K562 (cell line): ENCODE results near the gene PGAP2. TPM values are rescaled to one million over a fixed set of nuclear protein-coding genes. Genes with fewer than 3 reads are reported as not detected.

Experiments
- CCNT2 ChIP-seq: IDR thresholded peaks from 2 replicates; pipeline ENCODE4 v1.6.1; 2011; ENCODE audit warnings: borderline replicate concordance, low read depth, mild to moderate bottlenecking, moderate library complexity, mixed read lengths, low read length; ENCODE audit not compliant: insufficient read length; ENCODE audit errors: extremely low read depth
- CREB5 ChIP-seq: fragments of 250-450 bp; sonication (Bioruptor Pico); IDR thresholded peaks from 2 replicates; pipeline ENCODE4 v1.5.0; 2020; ENCODE audit warnings: mild to moderate bottlenecking
- EGR1 ChIP-seq: fragments of 450-650 bp; conservative IDR thresholded peaks from 2 replicates; pipeline ENCODE4 v1.6.1; 2017; ENCODE audit warnings: mild to moderate bottlenecking
- ETV1 ChIP-seq: fragments of 450-650 bp; conservative IDR thresholded peaks from 2 replicates; pipeline ENCODE4 v1.6.1; 2016; ENCODE audit warnings: missing genetic modification characterization, control low read depth, low read depth, missing compliant biosample characterization
- GABPB1 ChIP-seq: sonication (generic); formaldehyde crosslinking; IDR thresholded peaks from 2 replicates; pipeline ENCODE4 v1.8.0; 2022; ENCODE audit warnings: mild to moderate bottlenecking, missing genetic modification reagents
- HSF4 ChIP-seq: fragments of 250-450 bp; sonication (Bioruptor Pico); IDR thresholded peaks from 2 replicates; pipeline ENCODE4 v2.1.2; 2022; ENCODE audit warnings: mild to moderate bottlenecking, moderate library complexity, borderline replicate concordance
- KDM4B ChIP-seq, 2 experiments: fragments of 450-650 bp in 1 of 2; sonication (generic) in 1 of 2; IDR thresholded peaks; 2 replicates each; pipeline ENCODE4 v1.6.1; 2016 to 2017; ENCODE audit warnings: borderline replicate concordance in 2 of 2, antibody characterized with exemption in 1 of 2, low read depth in 1 of 2, mild to moderate bottlenecking in 1 of 2
- NR4A1 ChIP-seq, 2 experiments: fragments of 250-450 bp in 1 of 2; fragments of 450-650 bp in 1 of 2; sonication (Bioruptor Pico) in 1 of 2; IDR thresholded peaks; 2 replicates each; pipeline versions ENCODE4 v1.4.0 to v1.6.1; 2016 to 2020; ENCODE audit warnings: mild to moderate bottlenecking in 2 of 2, missing compliant biosample characterization in 1 of 2, missing genetic modification characterization in 1 of 2, moderate library complexity in 1 of 2
- RB1 ChIP-seq: fragments of 450-650 bp; IDR thresholded peaks from 2 replicates; pipeline ENCODE4 v1.6.1; 2017; ENCODE audit warnings: low read depth, mild to moderate bottlenecking
- RCOR1 ChIP-seq, 2 experiments: IDR thresholded peaks; 2 replicates each; pipeline ENCODE4 v1.6.1; 2012; ENCODE audit warnings: low read depth in 2 of 2, low read length in 2 of 2, borderline replicate concordance in 1 of 2, improper control_type of control experiment in 1 of 2
- TAF15 ChIP-seq: fragments of 200-400 bp; formaldehyde crosslinking; IDR thresholded peaks from 2 replicates; pipeline ENCODE4 v1.6.1; 2017; ENCODE audit warnings: mild to moderate bottlenecking, low read depth, low read length, moderate library complexity
- YBX1 ChIP-seq: fragments of 450-650 bp; IDR thresholded peaks from 2 replicates; pipeline ENCODE4 v1.7.1; 2016; ENCODE audit warnings: mild to moderate bottlenecking
- ZNF134 ChIP-seq: fragments of 250-450 bp; sonication (Bioruptor Pico); conservative IDR thresholded peaks from 2 replicates; pipeline ENCODE4 v1.4.0; 2020
- ZNF232 ChIP-seq: sonication (generic); formaldehyde crosslinking; IDR thresholded peaks from 2 replicates; pipeline ENCODE4 v1.8.0; 2022; ENCODE audit warnings: mild to moderate bottlenecking, missing genetic modification reagents
- ZNF75A ChIP-seq: fragments of 450-650 bp; formaldehyde crosslinking; IDR thresholded peaks from 2 replicates; pipeline ENCODE4 v1.4.0; 2020; ENCODE audit warnings: mild to moderate bottlenecking
- ZNF76 ChIP-seq: fragments of 250-450 bp; sonication (Bioruptor Pico); IDR thresholded peaks from 2 replicates; pipeline ENCODE4 v1.4.0; 2020; ENCODE audit warnings: mild to moderate bottlenecking, moderate library complexity, borderline replicate concordance
- polyA plus RNA-seq, 8 experiments: library from polyadenylated mRNA; depleted of rRNA in 4 of 8; stranded (reverse) in 5 of 8; unstranded in 3 of 8; fragments of >200 nt; fragmentation: Nextera tagmentation in 2 of 8; fragmentation: Illumina TruSeq in 1 of 8; extraction: Ambion mirVana in 2 of 8; extraction: Trizol in 1 of 8; gene quantifications; 2 replicates each; pipeline versions ENCODE4 v1.2.1 to v1.2.3, GENCODE V29; 2011 to 2014; ENCODE audit warnings: inconsistent platforms in 1 of 8, missing spikeins in 1 of 8
- total RNA-seq, 7 experiments: library from RNA; depleted of rRNA in 6 of 7; stranded (reverse); fragments of >200 nt in 6 of 7; fragmentation: Illumina TruSeq in 2 of 7; extraction: Trizol in 2 of 7; gene quantifications; 2 replicates each; pipeline versions ENCODE4 v1.2.1 to v1.2.3, GENCODE V29; 2011 to 2021; ENCODE audit warnings: low replicate concordance in 1 of 7
- TF ChIP-seq, protein P1 (sequence below): sonication (generic); formaldehyde crosslinking; IDR thresholded peaks from 2 replicates; pipeline ENCODE4 v1.8.0; 2023; ENCODE audit warnings: mild to moderate bottlenecking, missing genetic modification reagents
- TF ChIP-seq, protein P2 (sequence below): IDR thresholded peaks from 3 replicates; pipeline ENCODE4 v1.6.1; 2011; ENCODE audit warnings: borderline replicate concordance, mild to moderate bottlenecking, moderate library complexity; ENCODE audit not compliant: insufficient read length; ENCODE audit errors: extremely low read depth
- TF ChIP-seq, protein P3 (sequence below): fragments of 250-450 bp; sonication (Bioruptor Pico); IDR thresholded peaks from 2 replicates; pipeline ENCODE4 v1.8.0; 2021; ENCODE audit warnings: moderate library complexity, mild to moderate bottlenecking, inconsistent platforms

The PGAP2 gene
- total and polyA plus RNA-seq, 9 of the 15 experiments (the other 6 are each of a cell fraction or from before 2014, with no cell fraction given) = 17.9 to 47.2 (median 33.7) TPM

- TF ChIP-seq, protein P1, sequence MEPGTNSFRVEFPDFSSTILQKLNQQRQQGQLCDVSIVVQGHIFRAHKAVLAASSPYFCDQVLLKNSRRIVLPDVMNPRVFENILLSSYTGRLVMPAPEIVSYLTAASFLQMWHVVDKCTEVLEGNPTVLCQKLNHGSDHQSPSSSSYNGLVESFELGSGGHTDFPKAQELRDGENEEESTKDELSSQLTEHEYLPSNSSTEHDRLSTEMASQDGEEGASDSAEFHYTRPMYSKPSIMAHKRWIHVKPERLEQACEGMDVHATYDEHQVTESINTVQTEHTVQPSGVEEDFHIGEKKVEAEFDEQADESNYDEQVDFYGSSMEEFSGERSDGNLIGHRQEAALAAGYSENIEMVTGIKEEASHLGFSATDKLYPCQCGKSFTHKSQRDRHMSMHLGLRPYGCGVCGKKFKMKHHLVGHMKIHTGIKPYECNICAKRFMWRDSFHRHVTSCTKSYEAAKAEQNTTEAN (CRISPR knock-in tag) = no peak
- TF ChIP-seq CREB5 (CRISPR knock-in tag) (no peak), RCOR1 (IDR thresholded peaks at IDR 0.05; ENCODE audit: borderline replicate concordance in 1 of 2, low read depth in 2 of 2, low read length in 2 of 2) (peak; percentile 46 to 91; a peak in 3 of 4 replicates), ZNF75A (CRISPR knock-in tag) (no peak), ZNF76 (CRISPR knock-in tag) (no peak), RB1 (no peak), GABPB1 (CRISPR knock-in tag) (peak; percentile 47), HSF4 (CRISPR knock-in tag) (no peak), ETV1 (no peak), ZNF232 (CRISPR knock-in tag) (no peak), EGR1 (no peak), KDM4B (IDR thresholded peaks at IDR 0.05; ENCODE audit: borderline replicate concordance in 2 of 2, low read depth in 1 of 2) (no peak), ZNF134 (CRISPR knock-in tag) (no peak), NR4A1 (CRISPR knock-in tag; IDR thresholded peaks at IDR 0.05) (no peak), NR4A1 (tag; IDR thresholded peaks at IDR 0.05) (no peak), TAF15 (no peak), CCNT2 (peak; percentile 37), YBX1 (no peak)
- TF ChIP-seq, protein P2, sequence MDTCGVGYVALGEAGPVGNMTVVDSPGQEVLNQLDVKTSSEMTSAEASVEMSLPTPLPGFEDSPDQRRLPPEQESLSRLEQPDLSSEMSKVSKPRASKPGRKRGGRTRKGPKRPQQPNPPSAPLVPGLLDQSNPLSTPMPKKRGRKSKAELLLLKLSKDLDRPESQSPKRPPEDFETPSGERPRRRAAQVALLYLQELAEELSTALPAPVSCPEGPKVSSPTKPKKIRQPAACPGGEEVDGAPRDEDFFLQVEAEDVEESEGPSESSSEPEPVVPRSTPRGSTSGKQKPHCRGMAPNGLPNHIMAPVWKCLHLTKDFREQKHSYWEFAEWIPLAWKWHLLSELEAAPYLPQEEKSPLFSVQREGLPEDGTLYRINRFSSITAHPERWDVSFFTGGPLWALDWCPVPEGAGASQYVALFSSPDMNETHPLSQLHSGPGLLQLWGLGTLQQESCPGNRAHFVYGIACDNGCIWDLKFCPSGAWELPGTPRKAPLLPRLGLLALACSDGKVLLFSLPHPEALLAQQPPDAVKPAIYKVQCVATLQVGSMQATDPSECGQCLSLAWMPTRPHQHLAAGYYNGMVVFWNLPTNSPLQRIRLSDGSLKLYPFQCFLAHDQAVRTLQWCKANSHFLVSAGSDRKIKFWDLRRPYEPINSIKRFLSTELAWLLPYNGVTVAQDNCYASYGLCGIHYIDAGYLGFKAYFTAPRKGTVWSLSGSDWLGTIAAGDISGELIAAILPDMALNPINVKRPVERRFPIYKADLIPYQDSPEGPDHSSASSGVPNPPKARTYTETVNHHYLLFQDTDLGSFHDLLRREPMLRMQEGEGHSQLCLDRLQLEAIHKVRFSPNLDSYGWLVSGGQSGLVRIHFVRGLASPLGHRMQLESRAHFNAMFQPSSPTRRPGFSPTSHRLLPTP = no peak
- TF ChIP-seq, protein P3, sequence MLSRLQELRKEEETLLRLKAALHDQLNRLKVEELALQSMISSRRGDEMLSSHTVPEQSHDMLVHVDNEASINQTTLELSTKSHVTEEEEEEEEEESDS (CRISPR knock-in tag) = no peak
Measured at GRCh38 chr11:3867209-3868091, 59.1 kb downstream of the PGAP2 start (continued).
